ENCODE results near the gene RNF169.

RNF169 gene

GRCh38 chr11:74860743-74861142 is 112.1 kb downstream of the RNF169 start:
- Histone ChIP-seq H3K36me3 (ENCODE audit: insufficient read depth, low read length) (peaks cover 34% of the 10 kb centered on the region), H3K9ac (ENCODE audit: insufficient read length) (no peak overlapping the region), H3K4me3 (no peak overlapping the region), H3K27ac (no peak overlapping the region), H3K9me3 (ENCODE audit: low read depth, low read length) (no peaks in the 10 kb centered on the region)
- no peak for DNase-seq (ENCODE audit: low read depth, low spot score)
- no peak for TF ChIP-seq POLR2AphosphoS5 (IDR thresholded peaks at IDR 0.05; ENCODE audit: borderline replicate concordance, low read depth, low read length)
- TF ChIP-seq EZH2 (IDR thresholded peaks at IDR 0.05) = no peak
- TF ChIP-seq FOXP2 (optimal IDR thresholded peaks at IDR 0.05; ENCODE audit: control extremely low read depth, extremely low read length, insufficient read depth) = no peak

GRCh38 chr11:74863410-74863809 is 114.8 kb downstream of the RNF169 start:
- peaks cover 35% of the 10 kb centered on the region for H3K36me3 ChIP-seq (ENCODE audit: insufficient read depth, low read length)
- TF ChIP-seq POLR2AphosphoS5 (IDR thresholded peaks at IDR 0.05; ENCODE audit: borderline replicate concordance, low read depth, low read length) (no peak), FOXP2 (optimal IDR thresholded peaks at IDR 0.05; ENCODE audit: control extremely low read depth, extremely low read length, insufficient read depth) (no peak)

GRCh38 chr11:74866557-74866956 is 117.9 kb downstream of the RNF169 start:
- H3K9ac ChIP-seq (ENCODE audit: insufficient read length) = no peak overlapping the region
- H3K4me3 ChIP-seq = no peak overlapping the region
- peaks cover 35% of the 10 kb centered on the region for H3K36me3 ChIP-seq (ENCODE audit: insufficient read depth, low read length)
- no peak for DNase-seq (ENCODE audit: low read depth, low spot score)
- peaks cover 10% of the 10 kb centered on the region; the same call in 1 of the 2 replicates for H3K9me3 ChIP-seq (ENCODE audit: low read depth, low read length)
- no peak for TF ChIP-seq EZH2 (IDR thresholded peaks at IDR 0.05)
- no peak for TF ChIP-seq FOXP2 (optimal IDR thresholded peaks at IDR 0.05; ENCODE audit: control extremely low read depth, extremely low read length, insufficient read depth)
- no peak for TF ChIP-seq POLR2AphosphoS5 (IDR thresholded peaks at IDR 0.05; ENCODE audit: borderline replicate concordance, low read depth, low read length)
- H3K27ac ChIP-seq = no peak overlapping the region

More at GRCh38 chr11:74863410-74863809, 114.8 kb downstream of the RNF169 start:
- no peak for DNase-seq (ENCODE audit: low read depth, low spot score)
- Histone ChIP-seq H3K9me3 (ENCODE audit: low read depth, low read length) (0 out of 2 replicates have a peak, but pooled peaks cover 5% of the 10 kb centered on the region), H3K4me3 (no peak overlapping the region), H3K9ac (ENCODE audit: insufficient read length) (no peak overlapping the region), H3K27ac (no peak overlapping the region)

GRCh38 chr11:74870485-74870884 is 121.8 kb downstream of the RNF169 start:
- no peak overlapping the region for H3K9ac ChIP-seq (ENCODE audit: insufficient read length)
- no peak overlapping the region for H3K4me3 ChIP-seq
- no peak overlapping the region for H3K27ac ChIP-seq
- peaks cover 28% of the 10 kb centered on the region for H3K36me3 ChIP-seq (ENCODE audit: insufficient read depth, low read length)
- no peak for DNase-seq (ENCODE audit: low read depth, low spot score)
- peaks cover 14% of the 10 kb centered on the region for H3K9me3 ChIP-seq (ENCODE audit: low read depth, low read length)
- TF ChIP-seq EZH2 (IDR thresholded peaks at IDR 0.05) = no peak

- Histone ChIP-seq H3K9ac (ENCODE audit: insufficient read length) (no peak overlapping the region), H3K27ac (no peak overlapping the region), H3K4me3 (no peak overlapping the region), H3K36me3 (ENCODE audit: insufficient read depth, low read length) (peaks cover 25% of the 10 kb centered on the region), H3K9me3 (ENCODE audit: low read depth, low read length) (peaks cover 14% of the 10 kb centered on the region)
- TF ChIP-seq POLR2AphosphoS5 (IDR thresholded peaks at IDR 0.05; ENCODE audit: borderline replicate concordance, low read depth, low read length) (no peak), EZH2 (IDR thresholded peaks at IDR 0.05) (no peak), FOXP2 (optimal IDR thresholded peaks at IDR 0.05; ENCODE audit: control extremely low read depth, extremely low read length, insufficient read depth) (no peak)
- no peak for DNase-seq (ENCODE audit: low read depth, low spot score)
Measured at GRCh38 chr11:74871037-74871436, 122.4 kb downstream of the RNF169 start.

GRCh38 chr11:74877132-74877531 is 128.5 kb downstream of the RNF169 start:
- DNase-seq (ENCODE audit: low read depth, low spot score) = no peak

More at GRCh38 chr11:74877132-74877531, 128.5 kb downstream of the RNF169 start:
- no peak overlapping the region for H3K27ac ChIP-seq
- no peaks in the 10 kb centered on the region for H3K9me3 ChIP-seq (ENCODE audit: low read depth, low read length)
- no peak for TF ChIP-seq FOXP2 (optimal IDR thresholded peaks at IDR 0.05; ENCODE audit: control extremely low read depth, extremely low read length, insufficient read depth)
- TF ChIP-seq POLR2AphosphoS5 (IDR thresholded peaks at IDR 0.05; ENCODE audit: borderline replicate concordance, low read depth, low read length) = no peak
- no peak for TF ChIP-seq EZH2 (IDR thresholded peaks at IDR 0.05)
- no peak overlapping the region for H3K4me3 ChIP-seq
- H3K36me3 ChIP-seq (ENCODE audit: insufficient read depth, low read length) = peaks cover 14% of the 10 kb centered on the region
- no peak overlapping the region for H3K9ac ChIP-seq (ENCODE audit: insufficient read length)

Data from SK-N-MC (cell line).